ENCODE results near the gene MTIF3.

The MTIF3 gene

DNA sequence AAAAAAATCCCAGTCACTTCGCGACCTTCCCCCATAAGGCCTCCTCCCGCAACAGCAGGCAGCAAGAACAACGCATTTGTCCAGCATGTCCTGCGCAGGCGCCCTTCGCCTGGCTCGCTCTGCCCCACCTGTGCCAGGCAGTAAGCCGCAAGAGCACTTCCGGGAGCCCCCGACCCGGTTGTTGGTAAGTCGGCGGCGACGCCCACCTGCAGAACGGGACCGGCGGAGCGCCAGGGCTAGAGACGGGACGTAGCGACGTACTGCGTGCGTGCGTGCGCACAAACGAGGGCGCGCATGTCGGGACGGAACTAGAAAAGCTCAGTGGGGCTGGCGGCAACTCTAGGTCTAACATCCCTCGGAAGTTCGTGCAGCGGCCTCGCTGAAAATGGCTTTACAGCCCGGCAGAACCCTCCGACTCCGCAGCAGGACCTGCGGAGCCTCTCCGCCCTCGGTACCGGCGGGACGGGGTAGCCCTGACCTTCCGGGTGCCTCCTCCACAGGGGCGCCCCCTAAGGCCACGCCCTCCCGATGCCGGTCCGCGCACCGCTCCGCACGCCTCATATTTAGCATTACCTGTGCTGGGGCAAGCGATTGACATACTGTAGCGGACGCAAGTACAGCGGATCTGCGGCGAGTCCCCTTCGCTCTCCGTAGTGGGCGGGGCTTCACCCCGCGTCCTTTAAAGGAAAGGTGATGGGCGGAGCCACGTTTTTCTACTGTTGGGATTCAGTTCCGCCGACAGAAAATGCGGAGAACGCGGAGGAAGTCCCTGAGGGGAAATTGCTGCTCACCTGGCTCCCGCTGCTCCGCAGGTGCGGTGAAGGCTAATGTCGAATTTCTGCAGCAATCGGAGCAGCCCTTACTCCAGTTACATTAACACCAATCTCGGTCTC, at the start of gene MTIF3:
Gene MTIF3 (minus strand): TSS at position 629 of the 893 bp plus-strand sequence. CDS start 10,116 bp downstream, outside the sequence.
- Histone ChIP-seq H2AFZ (ENCODE audit: low read depth, low read length) (peak within 1 kb of the TSS; percentile 33), H3K9me3 (ENCODE audit: low read length) (no peaks in the 10 kb centered on the region), H3K36me3 (ENCODE audit: insufficient read depth, low read length) (no peaks in the 10 kb centered on the region), H3K4me1 (ENCODE audit: insufficient read depth, low read length) (peaks cover 19% of the 10 kb centered on the region), H3K27me3 (ENCODE audit: insufficient read depth, low read length) (no peaks in the 10 kb centered on the region), H3K4me3 (ENCODE audit: low read length) (peak within 1 kb of the TSS; percentile 76)

GRCh38 chr13:27497563-27498230, 47.3 kb upstream of the MTIF3 start:
- no peak overlapping the region for H2AFZ ChIP-seq (ENCODE audit: low read depth, low read length)
- no peaks in the 10 kb centered on the region for H3K36me3 ChIP-seq (ENCODE audit: insufficient read depth, low read length)
- no peaks in the 10 kb centered on the region for H3K9me3 ChIP-seq (ENCODE audit: low read length)
- H3K27me3 ChIP-seq (ENCODE audit: insufficient read depth, low read length): no peaks in the 10 kb centered on the region
- H3K4me1 ChIP-seq (ENCODE audit: insufficient read depth, low read length): no peaks in the 10 kb centered on the region
- H3K4me3 ChIP-seq (ENCODE audit: low read length): no peak overlapping the region

DNA sequence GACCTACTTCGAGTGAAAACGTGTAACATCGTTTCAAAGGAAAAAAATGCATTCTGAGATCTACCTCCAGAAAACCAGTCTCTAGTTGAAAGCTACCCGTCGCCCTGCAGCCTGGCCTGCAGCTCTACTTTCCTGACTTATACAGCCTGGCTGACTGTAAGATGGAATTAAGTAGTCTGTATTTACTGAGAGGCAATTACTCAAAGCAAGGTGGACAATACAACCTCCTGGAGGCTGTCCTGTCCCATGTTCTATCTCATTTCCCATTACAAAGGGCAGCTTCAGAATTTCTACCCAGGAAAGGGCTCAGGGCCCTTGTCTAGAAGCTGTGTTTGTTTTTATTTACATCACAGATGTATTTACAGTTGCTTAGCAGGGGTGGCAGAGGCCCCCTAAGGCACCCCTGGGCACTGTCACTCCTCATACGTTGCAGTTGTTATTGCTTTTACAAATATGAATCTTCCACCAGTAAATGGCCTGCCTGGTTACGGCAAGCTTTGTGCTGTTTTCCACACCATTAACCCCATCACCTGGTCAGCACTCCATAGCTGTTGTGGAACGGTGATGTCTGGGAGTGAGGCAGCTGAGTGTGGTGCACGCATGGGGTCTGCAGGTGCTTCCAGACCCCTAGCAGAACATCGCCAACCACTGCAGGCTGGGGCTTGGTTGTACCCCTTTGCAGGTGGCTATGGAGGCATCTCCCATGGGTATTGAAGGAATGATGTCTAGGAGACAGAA, 46.3 kb upstream of the MTIF3 start:
- Histone ChIP-seq H3K4me1 (ENCODE audit: insufficient read depth, low read length) (no peaks in the 10 kb centered on the region), H3K4me3 (ENCODE audit: low read length) (no peak overlapping the region), H3K27me3 (ENCODE audit: insufficient read depth, low read length) (no peaks in the 10 kb centered on the region), H3K9me3 (ENCODE audit: low read length) (no peaks in the 10 kb centered on the region), H2AFZ (ENCODE audit: low read depth, low read length) (no peak overlapping the region), H3K36me3 (ENCODE audit: insufficient read depth, low read length) (no peaks in the 10 kb centered on the region)

DNA sequence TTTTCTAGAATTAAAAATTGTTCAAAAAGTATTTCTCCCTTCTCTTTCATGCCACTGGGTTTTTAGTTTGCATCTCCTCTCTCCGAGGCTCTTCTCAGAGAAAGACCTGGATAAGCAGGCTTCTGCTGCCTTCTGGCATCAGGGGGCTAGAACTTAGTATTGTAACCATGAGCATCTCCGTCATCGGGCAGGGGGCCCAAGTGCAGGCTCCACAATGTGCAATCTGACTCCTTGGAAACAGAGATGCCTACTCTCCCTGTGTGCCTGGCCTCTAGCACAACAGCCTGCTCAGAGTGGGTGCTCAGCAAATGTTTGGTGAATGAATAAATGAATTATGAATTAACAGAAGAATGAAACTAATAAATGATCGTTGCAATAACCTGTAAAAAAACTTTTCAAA, 45.6 kb upstream of the MTIF3 start:
- H3K9me3 ChIP-seq (ENCODE audit: low read length): no peaks in the 10 kb centered on the region

DNA sequence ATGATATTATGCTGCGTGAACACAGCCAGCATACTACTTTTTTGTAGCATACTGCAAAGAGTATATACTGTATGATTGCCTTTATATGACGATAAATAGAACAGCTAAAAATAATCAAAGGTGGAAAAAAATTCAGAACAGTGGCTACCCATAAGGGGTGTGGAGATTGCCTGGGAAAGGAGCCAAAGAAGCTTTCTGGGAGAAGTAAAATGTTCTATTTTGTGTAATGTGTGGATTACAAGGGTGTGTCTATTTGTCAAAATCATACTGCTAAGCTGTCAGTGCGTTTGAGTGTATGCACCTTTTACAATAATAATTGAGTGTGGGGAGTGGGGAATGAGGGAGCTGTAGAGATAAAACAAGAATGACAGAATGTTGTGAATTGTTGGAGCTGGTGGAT, 45.2 kb upstream of the MTIF3 start:
- Histone ChIP-seq H3K9me3 (ENCODE audit: low read length) (no peaks in the 10 kb centered on the region), H3K4me3 (ENCODE audit: low read length) (no peak overlapping the region), H3K36me3 (ENCODE audit: insufficient read depth, low read length) (no peaks in the 10 kb centered on the region), H2AFZ (ENCODE audit: low read depth, low read length) (no peak overlapping the region), H3K4me1 (ENCODE audit: insufficient read depth, low read length) (no peaks in the 10 kb centered on the region), H3K27me3 (ENCODE audit: insufficient read depth, low read length) (no peaks in the 10 kb centered on the region)

More for the DNA sequence above, 45.6 kb upstream of the MTIF3 start:
- Histone ChIP-seq H3K4me3 (ENCODE audit: low read length) (no peak overlapping the region), H2AFZ (ENCODE audit: low read depth, low read length) (no peak overlapping the region), H3K27me3 (ENCODE audit: insufficient read depth, low read length) (no peaks in the 10 kb centered on the region), H3K36me3 (ENCODE audit: insufficient read depth, low read length) (no peaks in the 10 kb centered on the region), H3K4me1 (ENCODE audit: insufficient read depth, low read length) (no peaks in the 10 kb centered on the region)

- Histone ChIP-seq H3K27me3 (ENCODE audit: insufficient read depth, low read length) (no peaks in the 10 kb centered on the region), H3K36me3 (ENCODE audit: insufficient read depth, low read length) (no peaks in the 10 kb centered on the region), H3K4me1 (ENCODE audit: insufficient read depth, low read length) (no peaks in the 10 kb centered on the region)
Measured at GRCh38 chr13:27493981-27494380, 43.6 kb upstream of the MTIF3 start.

GRCh38 chr13:27489456-27489855, 39.1 kb upstream of the MTIF3 start:
- no peaks in the 10 kb centered on the region for H3K36me3 ChIP-seq (ENCODE audit: insufficient read depth, low read length)
- H3K4me1 ChIP-seq (ENCODE audit: insufficient read depth, low read length): no peaks in the 10 kb centered on the region
- no peak overlapping the region for H2AFZ ChIP-seq (ENCODE audit: low read depth, low read length)
- H3K9me3 ChIP-seq (ENCODE audit: low read length): no peaks in the 10 kb centered on the region
- H3K27me3 ChIP-seq (ENCODE audit: insufficient read depth, low read length): no peaks in the 10 kb centered on the region
- no peak overlapping the region for H3K4me3 ChIP-seq (ENCODE audit: low read length)

More at GRCh38 chr13:27493981-27494380, 43.6 kb upstream of the MTIF3 start:
- Histone ChIP-seq H3K4me3 (ENCODE audit: low read length) (no peak overlapping the region), H2AFZ (ENCODE audit: low read depth, low read length) (no peak overlapping the region), H3K9me3 (ENCODE audit: low read length) (no peaks in the 10 kb centered on the region)

GRCh38 chr13:27487776-27488175, 37.4 kb upstream of the MTIF3 start:
- no peaks in the 10 kb centered on the region for H3K9me3 ChIP-seq (ENCODE audit: low read length)
- H3K4me3 ChIP-seq (ENCODE audit: low read length): no peak overlapping the region
- no peak overlapping the region for H2AFZ ChIP-seq (ENCODE audit: low read depth, low read length)
- peaks cover 4% of the 10 kb centered on the region for H3K27me3 ChIP-seq (ENCODE audit: insufficient read depth, low read length)
- no peaks in the 10 kb centered on the region for H3K36me3 ChIP-seq (ENCODE audit: insufficient read depth, low read length)
- H3K4me1 ChIP-seq (ENCODE audit: insufficient read depth, low read length): no peaks in the 10 kb centered on the region

DNA sequence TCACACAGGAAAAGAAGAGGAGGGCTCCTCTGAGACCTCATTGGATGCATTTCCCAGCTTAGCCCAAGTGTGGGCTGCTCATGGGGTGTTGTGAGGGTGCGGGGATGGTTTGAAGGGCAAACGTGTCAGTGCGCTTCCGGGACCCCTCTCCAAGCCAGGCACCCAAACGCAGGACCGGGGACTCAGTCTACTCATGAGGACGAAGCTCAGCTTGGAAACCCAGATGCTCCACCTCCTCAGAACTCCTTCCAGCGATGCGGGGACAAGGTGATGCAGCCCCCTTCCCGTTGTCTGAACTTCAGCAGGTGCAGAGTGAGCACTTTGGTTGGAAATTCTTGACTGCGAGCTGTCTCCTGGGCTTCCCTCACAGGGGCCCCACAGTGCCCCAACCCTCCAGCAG, 33.1 kb upstream of the MTIF3 start:
- Histone ChIP-seq H3K4me1 (ENCODE audit: insufficient read depth, low read length) (no peaks in the 10 kb centered on the region), H3K9me3 (ENCODE audit: low read length) (no peaks in the 10 kb centered on the region), H3K4me3 (ENCODE audit: low read length) (no peak overlapping the region), H2AFZ (ENCODE audit: low read depth, low read length) (no peak overlapping the region), H3K27me3 (ENCODE audit: insufficient read depth, low read length) (peaks cover 4% of the 10 kb centered on the region), H3K36me3 (ENCODE audit: insufficient read depth, low read length) (no peaks in the 10 kb centered on the region)

- Histone ChIP-seq H3K4me1 (ENCODE audit: insufficient read depth, low read length) (no peaks in the 10 kb centered on the region), H3K36me3 (ENCODE audit: insufficient read depth, low read length) (no peaks in the 10 kb centered on the region), H2AFZ (ENCODE audit: low read depth, low read length) (no peak overlapping the region), H3K4me3 (ENCODE audit: low read length) (no peak overlapping the region), H3K27me3 (ENCODE audit: insufficient read depth, low read length) (peaks cover 4% of the 10 kb centered on the region), H3K9me3 (ENCODE audit: low read length) (no peaks in the 10 kb centered on the region)
Measured at GRCh38 chr13:27482983-27483382, 32.6 kb upstream of the MTIF3 start.

- H3K4me3 ChIP-seq (ENCODE audit: low read length): no peak overlapping the region
- H2AFZ ChIP-seq (ENCODE audit: low read depth, low read length): no peak overlapping the region
- H3K9me3 ChIP-seq (ENCODE audit: low read length): no peaks in the 10 kb centered on the region
- H3K4me1 ChIP-seq (ENCODE audit: insufficient read depth, low read length): peaks cover 3% of the 10 kb centered on the region
- no peaks in the 10 kb centered on the region for H3K36me3 ChIP-seq (ENCODE audit: insufficient read depth, low read length)
- H3K27me3 ChIP-seq (ENCODE audit: insufficient read depth, low read length): peaks cover 4% of the 10 kb centered on the region
Measured at GRCh38 chr13:27481766-27482165, 31.4 kb upstream of the MTIF3 start.

- no peaks in the 10 kb centered on the region for H3K9me3 ChIP-seq (ENCODE audit: low read length)
- no peaks in the 10 kb centered on the region for H3K36me3 ChIP-seq (ENCODE audit: insufficient read depth, low read length)
- no peaks in the 10 kb centered on the region for H3K27me3 ChIP-seq (ENCODE audit: insufficient read depth, low read length)
- H3K4me3 ChIP-seq (ENCODE audit: low read length): no peak overlapping the region
- H3K4me1 ChIP-seq (ENCODE audit: insufficient read depth, low read length): peaks cover 3% of the 10 kb centered on the region
- H2AFZ ChIP-seq (ENCODE audit: low read depth, low read length): no peak overlapping the region
Measured at GRCh38 chr13:27476943-27477703, 26.8 kb upstream of the MTIF3 start.

Data from neuron (in vitro differentiated cells).